SU-DHL-6 (cell line): ENCODE data around the gene OBSL1.

Experiments used
- H2AFZ ChIP-seq: fragments of 200-600 bp; sonication (generic); 2 replicates; pipeline ENCODE4 v1.6.1; 2014; ENCODE audit warnings: low read depth, mild to moderate bottlenecking, moderate library complexity, mixed read lengths, antibody characterized with exemption, low read length; ENCODE audit not compliant: severe bottlenecking
- H3F3A ChIP-seq: fragments of 200-600 bp; shearing (Covaris generic); 2 replicates; pipeline ENCODE4 v1.6.0; 2016; ENCODE audit warnings: antibody characterized with exemption, mild to moderate bottlenecking; ENCODE audit not compliant: insufficient read depth
- H3K27ac ChIP-seq: fragments of 200-600 bp; sonication (generic); 2 replicates; pipeline ENCODE4 v1.5.1; 2016; ENCODE audit warnings: low read depth, mild to moderate bottlenecking, low read length, moderate library complexity, mixed read lengths
- H3K27me3 ChIP-seq: fragments of 200-600 bp; sonication (generic), shearing (Covaris generic); 2 replicates; pipeline ENCODE4 v1.6.0; 2014; ENCODE audit warnings: mild to moderate bottlenecking, low read length
- H3K36me3 ChIP-seq: fragments of 200-600 bp; sonication (generic); 2 replicates; pipeline ENCODE4 v1.6.1; 2014; ENCODE audit warnings: mild to moderate bottlenecking, low read length, mixed read lengths
- H3K4me2 ChIP-seq: fragments of 300-600, 200-600 bp; shearing (Covaris generic), sonication (generic); 2 replicates; pipeline ENCODE4 v1.6.0; 2014; ENCODE audit warnings: low read length, low read depth, mild to moderate bottlenecking; ENCODE audit not compliant: poor library complexity, severe bottlenecking
- H3K4me3 ChIP-seq: fragments of 200-600 bp; sonication (generic); 2 replicates; pipeline ENCODE4 v1.5.1; 2014; ENCODE audit warnings: antibody characterized with exemption, low read length, mild to moderate bottlenecking, mixed read lengths; ENCODE audit not compliant: insufficient read depth, poor library complexity, severe bottlenecking
- H3K79me2 ChIP-seq: fragments of 200-600 bp; sonication (generic); 2 replicates; pipeline ENCODE4 v1.6.1; 2014; ENCODE audit warnings: mild to moderate bottlenecking, low read length, moderate library complexity; ENCODE audit not compliant: insufficient read depth
- H3K9ac ChIP-seq: fragments of 200-600 bp; sonication (generic); 2 replicates; pipeline ENCODE4 v1.7.0; 2014; ENCODE audit warnings: mild to moderate bottlenecking, low read length
- H3K9me2 ChIP-seq: fragments of 200-600 bp; sonication (generic); replicated peaks from 2 replicates; pipeline ENCODE4 v1.6.1; 2014; ENCODE audit warnings: low read length; ENCODE audit not compliant: insufficient read depth
- H3K9me3 ChIP-seq: fragments of 200-600 bp; sonication (generic); 2 replicates; pipeline ENCODE4 v1.6.1; 2014; ENCODE audit warnings: low read length, mixed read lengths; ENCODE audit not compliant: insufficient read depth
- H4K20me1 ChIP-seq: fragments of 200-600 bp; sonication (generic); 2 replicates; pipeline ENCODE4 v1.6.1; 2014; ENCODE audit warnings: low read depth, mild to moderate bottlenecking, antibody characterized with exemption, low read length, moderate library complexity, mixed read lengths
- CTCF ChIP-seq: fragments of 200-600 bp; sonication (generic); IDR thresholded peaks from one replicate; pipeline ENCODE4 v1.5.1; 2017; ENCODE audit warnings: antibody characterized with exemption, mild to moderate bottlenecking, low read length, moderate library complexity; ENCODE audit not compliant: insufficient read depth, poor library complexity, severe bottlenecking
- EZH2phosphoT487 ChIP-seq: fragments of 200-600 bp; sonication (generic), shearing (Covaris generic); conservative IDR thresholded peaks from 2 replicates; pipeline ENCODE4 v1.6.1; 2018; ENCODE audit warnings: mild to moderate bottlenecking, antibody characterized with exemption, low read length, moderate library complexity, mixed read lengths

Gene OBSL1

DNA sequence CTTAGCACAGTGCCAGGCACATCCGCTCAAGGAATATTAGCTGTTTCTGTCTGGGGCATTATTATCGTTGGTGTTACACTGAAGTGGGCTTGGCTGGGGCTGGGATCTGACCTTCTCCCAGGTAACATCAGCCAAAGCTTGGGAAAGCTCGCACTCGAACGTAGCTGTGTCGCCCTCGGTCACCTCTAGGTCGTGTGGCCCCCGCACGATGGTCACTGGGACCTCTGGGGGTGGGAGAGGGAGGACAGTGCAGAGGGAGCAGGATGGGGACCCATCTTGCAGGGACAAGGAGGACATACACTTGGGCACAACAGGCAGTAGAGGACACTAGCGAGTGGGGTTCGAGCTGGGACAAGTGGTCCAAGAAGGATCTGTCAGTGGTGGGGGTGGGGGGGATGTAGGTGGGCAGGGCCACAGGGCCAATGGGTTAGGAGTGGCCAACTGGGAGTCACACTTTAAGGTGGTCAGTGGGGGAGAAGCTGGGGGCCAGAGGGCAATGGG, 17.8 kb downstream of the OBSL1 start:
- no peaks in the 10 kb centered on the region for H3K27me3 ChIP-seq
- no peak overlapping the region for H3K9ac ChIP-seq
- H3K9me3 ChIP-seq = no peaks in the 10 kb centered on the region
- H3K9me2 ChIP-seq = no peaks in the 10 kb centered on the region
- H3K4me3 ChIP-seq = no peak overlapping the region
- H2AFZ ChIP-seq = no peak overlapping the region
- H4K20me1 ChIP-seq = no peaks in the 10 kb centered on the region
- TF ChIP-seq EZH2phosphoT487 (no peak), CTCF (no peak)
- H3K79me2 ChIP-seq = no peaks in the 10 kb centered on the region
- no peaks in the 10 kb centered on the region for H3K36me3 ChIP-seq
- H3F3A ChIP-seq = no peaks in the 10 kb centered on the region
- H3K4me2 ChIP-seq = no peak overlapping the region
- no peak overlapping the region for H3K27ac ChIP-seq

- TF ChIP-seq CTCF = no peak
- TF ChIP-seq EZH2phosphoT487 = no peak
- Histone ChIP-seq H3K9me2 (no peaks in the 10 kb centered on the region), H3K36me3 (no peaks in the 10 kb centered on the region), H3K4me3 (no peak overlapping the region), H3K4me2 (no peak overlapping the region), H3K27me3 (no peaks in the 10 kb centered on the region), H4K20me1 (no peaks in the 10 kb centered on the region), H3K79me2 (no peaks in the 10 kb centered on the region), H3K9ac (no peak overlapping the region), H2AFZ (no peak overlapping the region), H3K27ac (no peak overlapping the region), H3K9me3 (no peaks in the 10 kb centered on the region), H3F3A (no peaks in the 10 kb centered on the region)
Measured at GRCh38 chr2:219553168-219553417, 18.2 kb downstream of the OBSL1 start.

DNA sequence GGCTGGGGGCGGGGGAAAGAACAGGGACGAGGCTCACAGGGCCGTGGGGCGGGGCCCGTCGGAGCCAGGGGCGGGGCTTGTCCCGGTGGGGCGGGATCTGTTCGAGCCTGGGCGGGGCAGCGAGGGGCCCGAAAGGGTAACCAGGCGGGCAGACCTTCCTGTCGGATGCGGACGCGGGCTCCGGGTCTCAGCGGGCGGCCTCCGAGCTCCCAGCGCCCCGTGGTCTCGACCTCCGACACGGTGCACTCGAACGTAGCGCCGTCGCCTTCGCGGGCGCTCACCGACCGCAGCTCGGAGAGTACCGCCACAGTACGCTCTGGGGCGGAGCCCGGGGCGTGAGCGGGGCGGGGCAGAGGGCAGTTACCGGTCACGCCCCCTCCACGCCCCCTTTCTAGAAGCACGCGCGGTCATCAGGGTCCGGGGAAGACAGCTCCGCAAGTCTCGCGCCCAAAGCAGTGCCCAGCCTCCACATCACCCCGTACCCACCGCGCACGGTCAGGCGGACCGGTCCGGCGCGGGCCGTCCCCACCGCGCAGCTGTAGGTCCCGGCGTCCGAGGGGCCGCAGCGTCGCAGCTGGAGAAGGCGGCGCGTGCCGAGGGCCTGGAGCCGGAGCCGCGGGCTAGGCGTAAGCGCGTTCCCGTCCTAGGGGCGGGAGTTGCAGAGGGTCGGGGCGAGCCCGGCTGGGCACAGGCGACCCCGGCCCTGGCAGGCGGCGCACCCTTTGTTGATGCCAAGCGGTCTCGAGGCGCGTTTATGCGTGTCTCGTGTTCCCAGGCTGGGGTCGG, 18.8 kb downstream of the OBSL1 start:
- no peaks in the 10 kb centered on the region for H3K79me2 ChIP-seq
- H3K9me2 ChIP-seq = no peaks in the 10 kb centered on the region
- H3K27ac ChIP-seq = no peak overlapping the region
- no peaks in the 10 kb centered on the region for H3F3A ChIP-seq
- no peaks in the 10 kb centered on the region for H3K9me3 ChIP-seq
- no peak overlapping the region for H3K4me3 ChIP-seq
- H2AFZ ChIP-seq = no peak overlapping the region
- H3K4me2 ChIP-seq = no peak overlapping the region
- TF ChIP-seq EZH2phosphoT487 = no peak
- TF ChIP-seq CTCF = no peak
- no peak overlapping the region for H3K9ac ChIP-seq
- H3K36me3 ChIP-seq = no peaks in the 10 kb centered on the region
- no peaks in the 10 kb centered on the region for H3K27me3 ChIP-seq
- no peaks in the 10 kb centered on the region for H4K20me1 ChIP-seq
